GM10248 (cell line): ENCODE data around the gene FGF1.

Experiments
- CTCF ChIA-PET: fragments of 300-600 bp; sonication (Branson Sonifier 250); formaldehyde crosslinking; extraction: SDS; loops from one replicate; lab custom pipeline; 2021; ENCODE audit warnings: antibody characterized with exemption; lab: Yijun Ruan, JAX
- POLR2A ChIA-PET: fragments of 350-650 bp; sonication (Branson Sonifier 250); formaldehyde crosslinking; extraction: SDS; loops from one replicate; lab custom pipeline; 2020; ENCODE audit warnings: antibody characterized with exemption; lab: Yijun Ruan, JAX
- DNase-seq: peaks from one replicate; pipeline ENCODE4 v3.0.0; 2012; ENCODE audit errors: extremely low spot score
- CTCF ChIP-seq: IDR thresholded peaks from 2 replicates; pipeline ENCODE4 v1.5.1; 2012; ENCODE audit warnings: mild to moderate bottlenecking, low read depth; ENCODE audit errors: extremely low read depth, missing control alignments, control extremely low read depth

The FGF1 gene

GRCh38 chr5:142722146-142722545 is 36.3 kb upstream of the FGF1 start:
- TF ChIP-seq CTCF: no peak
- ChIA-PET POLR2A (no interaction called here), CTCF (interaction anchor here (0.8 to 5.1 kb wide), 6 partner anchors 8 to 171 kb away, joined by 3 to 66 read pairs (median 4); no protein-coding TSS in a partner anchor)
- DNase-seq: no peak

- no peak for DNase-seq
- TF ChIP-seq CTCF: no peak
- POLR2A ChIA-PET: no interaction called here
- CTCF ChIA-PET: interaction anchor here (0.8 to 5.1 kb wide), 5 partner anchors 7 to 168 kb away, joined by 3 to 66 read pairs (median 5); no protein-coding TSS in a partner anchor
Observed at GRCh38 chr5:142720641-142721271, 34.9 kb upstream of the FGF1 start.

- CTCF ChIA-PET: interaction anchor here (0.8 to 8.6 kb wide), 4 partner anchors 104 to 161 kb away, joined by 3 to 141 read pairs (median 36); no protein-coding TSS in a partner anchor
- no peak for TF ChIP-seq CTCF
- POLR2A ChIA-PET: no interaction called here
- DNase-seq: no peak
Observed at GRCh38 chr5:142719836-142720370, 34.0 kb upstream of the FGF1 start.

- no peak for DNase-seq
- ChIA-PET POLR2A (no interaction called here), CTCF (interaction anchor here (0.7 to 8.6 kb wide), 12 partner anchors 10 to 170 kb away, joined by 3 to 141 read pairs (median 6); no protein-coding TSS in a partner anchor)
- TF ChIP-seq CTCF: peak; percentile 40
Observed at GRCh38 chr5:142717582-142718215, 31.8 kb upstream of the FGF1 start.

- ChIA-PET POLR2A (no interaction called here), CTCF (interaction anchor here (0.9 to 8.6 kb wide), 10 partner anchors 9 to 1470 kb away, joined by 3 to 141 read pairs (median 6); no protein-coding TSS in a partner anchor)
- DNase-seq: peak; percentile 37
- TF ChIP-seq CTCF: peak; percentile 34
Observed at GRCh38 chr5:142716963-142717362, 31.1 kb upstream of the FGF1 start.

- no peak for TF ChIP-seq CTCF
Observed at GRCh38 chr5:142715291-142715690, 29.4 kb upstream of the FGF1 start.

More at GRCh38 chr5:142715291-142715690, 29.4 kb upstream of the FGF1 start:
- DNase-seq: no peak
- CTCF ChIA-PET: interaction anchor here (1.1 to 8.6 kb wide), 4 partner anchors 8 to 164 kb away, joined by 3 to 141 read pairs (median 66); no protein-coding TSS in a partner anchor
- POLR2A ChIA-PET: no interaction called here
